ENCODE results near the gene NSD2.
"Not testable (repeated sequence)": the region's sequence is repeated elsewhere in the genome, so short reads cannot be mapped to it uniquely, and the experiment has no call there.

NSD2 gene

GRCh38 chr4:1903035-1903434, 31.8 kb downstream of the NSD2 start:
- H3K79me2 ChIP-seq, result peaks cover 9% of the 10 kb centered on the region
- no peak overlapping the region for H3K4me2 ChIP-seq (ENCODE audit: low read length)
- TF ChIP-seq CTCF (IDR thresholded peaks at IDR 0.05), result no peak
- no peak overlapping the region for H2AFZ ChIP-seq
- H3K4me1 ChIP-seq, result no peaks in the 10 kb centered on the region
- no peak overlapping the region for H3K4me3 ChIP-seq (ENCODE audit: low read depth, low read length)
- H3K9me3 ChIP-seq (ENCODE audit: control insufficient read depth, low read length), result no peaks in the 10 kb centered on the region
- no peak overlapping the region for H3K27ac ChIP-seq
- H3K9ac ChIP-seq, result no peak overlapping the region
- H3K36me3 ChIP-seq (ENCODE audit: control insufficient read depth, insufficient read depth, low read length), result no peaks in the 10 kb centered on the region
- H3K27me3 ChIP-seq (ENCODE audit: control insufficient read depth, insufficient read depth, low read length), result no peaks in the 10 kb centered on the region

GRCh38 chr4:1904042-1904441, 32.8 kb downstream of the NSD2 start:
- H3K4me1 ChIP-seq, result no peaks in the 10 kb centered on the region
- TF ChIP-seq CTCF (IDR thresholded peaks at IDR 0.05), result no peak
- H3K9ac ChIP-seq, result no peak overlapping the region
- no peaks in the 10 kb centered on the region for H3K27me3 ChIP-seq (ENCODE audit: control insufficient read depth, insufficient read depth, low read length)
- no peaks in the 10 kb centered on the region for H3K36me3 ChIP-seq (ENCODE audit: control insufficient read depth, insufficient read depth, low read length)
- H2AFZ ChIP-seq, result no peak overlapping the region
- H3K4me3 ChIP-seq (ENCODE audit: low read depth, low read length), result no peak overlapping the region
- H3K79me2 ChIP-seq, result peaks cover 9% of the 10 kb centered on the region
- H3K27ac ChIP-seq, result no peak overlapping the region
- no peaks in the 10 kb centered on the region for H3K9me3 ChIP-seq (ENCODE audit: control insufficient read depth, low read length)
- no peak overlapping the region for H3K4me2 ChIP-seq (ENCODE audit: low read length)

DNA sequence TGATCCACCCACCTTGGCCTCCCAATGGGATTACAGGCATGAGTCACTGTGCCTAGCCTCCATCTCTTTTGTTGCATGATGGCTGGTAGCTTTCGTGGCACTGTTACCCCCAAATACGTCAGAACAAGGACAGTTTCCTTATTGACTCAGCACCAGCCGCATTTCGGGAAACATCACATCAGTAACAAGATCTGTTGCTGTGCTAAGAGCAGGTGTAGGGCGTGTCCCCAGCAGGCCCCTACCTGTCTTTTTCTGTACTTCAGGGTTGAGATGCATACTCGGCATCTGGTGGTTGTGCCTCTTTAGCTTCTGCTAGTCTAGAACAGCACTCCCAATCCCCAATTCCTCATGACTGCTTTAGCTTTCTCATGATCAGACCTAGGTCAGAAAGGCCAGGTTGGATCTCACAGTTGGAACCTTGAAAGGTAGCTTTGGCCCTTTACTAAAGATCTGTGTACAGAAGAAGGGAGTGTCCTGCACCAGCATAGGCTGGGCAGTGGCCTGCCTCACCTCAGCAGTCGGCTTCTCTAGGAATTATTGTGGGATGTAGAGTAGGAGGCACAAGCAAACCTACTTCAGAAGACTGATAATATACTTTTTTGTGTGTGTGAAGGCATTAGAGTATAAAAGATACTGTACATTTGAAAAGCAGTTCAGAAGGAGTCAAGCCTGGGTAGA, 36.8 kb downstream of the NSD2 start:
- Histone ChIP-seq H3K79me2 (no peaks in the 10 kb centered on the region), H3K9me3 (ENCODE audit: control insufficient read depth, low read length) (no peaks in the 10 kb centered on the region), H3K4me2 (ENCODE audit: low read length) (no peak overlapping the region), H3K27me3 (ENCODE audit: control insufficient read depth, insufficient read depth, low read length) (no peaks in the 10 kb centered on the region), H3K27ac (no peak overlapping the region), H3K4me3 (ENCODE audit: low read depth, low read length) (no peak overlapping the region), H3K36me3 (ENCODE audit: control insufficient read depth, insufficient read depth, low read length) (no peaks in the 10 kb centered on the region), H3K9ac (no peak overlapping the region), H2AFZ (no peak overlapping the region), H3K4me1 (no peaks in the 10 kb centered on the region)
- no peak for TF ChIP-seq CTCF (IDR thresholded peaks at IDR 0.05)

DNA sequence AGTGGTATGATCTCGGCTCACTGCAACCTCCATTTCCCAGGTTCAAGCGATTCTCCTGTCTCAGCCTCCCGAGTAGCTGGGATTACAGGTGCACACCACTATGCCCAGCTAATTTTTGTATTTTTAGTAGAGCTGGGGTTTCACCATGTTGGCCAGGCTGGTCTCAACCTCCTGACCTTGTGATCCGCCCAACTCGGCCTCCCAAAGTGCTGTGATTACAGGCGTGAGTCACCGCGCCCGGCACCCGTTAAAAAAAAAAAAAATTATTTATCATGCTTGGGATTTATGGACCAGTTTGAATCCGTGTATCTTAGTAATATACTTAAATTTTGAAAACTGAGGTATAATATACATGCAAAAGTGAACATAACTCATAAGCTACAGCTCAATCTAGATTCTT, 38.5 kb downstream of the NSD2 start:
- not testable (repeated sequence) for H3K27me3 ChIP-seq (ENCODE audit: control insufficient read depth, insufficient read depth, low read length); H3K9me3 ChIP-seq (ENCODE audit: control insufficient read depth, low read length); H3K36me3 ChIP-seq (ENCODE audit: control insufficient read depth, insufficient read depth, low read length); H3K9ac ChIP-seq; H2AFZ ChIP-seq; H3K4me1 ChIP-seq; H3K79me2 ChIP-seq; H3K4me3 ChIP-seq (ENCODE audit: low read depth, low read length); H3K4me2 ChIP-seq (ENCODE audit: low read length); H3K27ac ChIP-seq

GRCh38 chr4:1910643-1911042, 39.5 kb downstream of the NSD2 start:
- Histone ChIP-seq H3K9me3 (ENCODE audit: control insufficient read depth, low read length) (no peaks in the 10 kb centered on the region), H3K9ac (no peak overlapping the region), H2AFZ (no peak overlapping the region), H3K79me2 (peaks cover 3% of the 10 kb centered on the region), H3K27ac (no peak overlapping the region), H3K36me3 (ENCODE audit: control insufficient read depth, insufficient read depth, low read length) (no peaks in the 10 kb centered on the region), H3K4me2 (ENCODE audit: low read length) (no peak overlapping the region), H3K27me3 (ENCODE audit: control insufficient read depth, insufficient read depth, low read length) (no peaks in the 10 kb centered on the region), H3K4me1 (no peaks in the 10 kb centered on the region), H3K4me3 (ENCODE audit: low read depth, low read length) (no peak overlapping the region)
- no peak for TF ChIP-seq CTCF (IDR thresholded peaks at IDR 0.05)

- H3K36me3 ChIP-seq (ENCODE audit: control insufficient read depth, insufficient read depth, low read length); H3K27ac ChIP-seq; H3K4me1 ChIP-seq: not testable (repeated sequence)
Observed at GRCh38 chr4:1911316-1911715, 40.1 kb downstream of the NSD2 start.

More at GRCh38 chr4:1911316-1911715, 40.1 kb downstream of the NSD2 start:
- not testable (repeated sequence) for H3K9me3 ChIP-seq (ENCODE audit: control insufficient read depth, low read length); H3K4me2 ChIP-seq (ENCODE audit: low read length); H3K79me2 ChIP-seq; H3K9ac ChIP-seq; H3K4me3 ChIP-seq (ENCODE audit: low read depth, low read length); H3K27me3 ChIP-seq (ENCODE audit: control insufficient read depth, insufficient read depth, low read length); H2AFZ ChIP-seq

Data from parathyroid adenoma (tissue), 2 donors.